Measurements from ENCODE around the gene WNT3.

GRCh38 chr17:46745376-46745775 lies 73.1 kb downstream of the WNT3 start:
- TF ChIP-seq, protein P1, sequence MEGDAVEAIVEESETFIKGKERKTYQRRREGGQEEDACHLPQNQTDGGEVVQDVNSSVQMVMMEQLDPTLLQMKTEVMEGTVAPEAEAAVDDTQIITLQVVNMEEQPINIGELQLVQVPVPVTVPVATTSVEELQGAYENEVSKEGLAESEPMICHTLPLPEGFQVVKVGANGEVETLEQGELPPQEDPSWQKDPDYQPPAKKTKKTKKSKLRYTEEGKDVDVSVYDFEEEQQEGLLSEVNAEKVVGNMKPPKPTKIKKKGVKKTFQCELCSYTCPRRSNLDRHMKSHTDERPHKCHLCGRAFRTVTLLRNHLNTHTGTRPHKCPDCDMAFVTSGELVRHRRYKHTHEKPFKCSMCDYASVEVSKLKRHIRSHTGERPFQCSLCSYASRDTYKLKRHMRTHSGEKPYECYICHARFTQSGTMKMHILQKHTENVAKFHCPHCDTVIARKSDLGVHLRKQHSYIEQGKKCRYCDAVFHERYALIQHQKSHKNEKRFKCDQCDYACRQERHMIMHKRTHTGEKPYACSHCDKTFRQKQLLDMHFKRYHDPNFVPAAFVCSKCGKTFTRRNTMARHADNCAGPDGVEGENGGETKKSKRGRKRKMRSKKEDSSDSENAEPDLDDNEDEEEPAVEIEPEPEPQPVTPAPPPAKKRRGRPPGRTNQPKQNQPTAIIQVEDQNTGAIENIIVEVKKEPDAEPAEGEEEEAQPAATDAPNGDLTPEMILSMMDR (IDR thresholded peaks at IDR 0.05) = no peak
- TF ChIP-seq EP300 (IDR thresholded peaks at IDR 0.05) (no peak), NPAS2 (CRISPR knock-in tag; IDR thresholded peaks at IDR 0.05; ENCODE audit: borderline replicate concordance) (no peak), EHF (CRISPR knock-in tag; IDR thresholded peaks at IDR 0.05) (no peak), POLR2A (IDR thresholded peaks at IDR 0.05; ENCODE audit: low read length) (no peak), RCOR1 (IDR thresholded peaks at IDR 0.05; ENCODE audit: low read depth, low read length) (no peak), JUN (IDR thresholded peaks at IDR 0.05) (no peak)

Data from A549 (cell line).